GM19193 (cell line): Measurements from ENCODE around the gene FAM163A.

Experiments used
- POLR2A ChIP-seq: IDR thresholded peaks from 4 replicates; pipeline ENCODE4 v1.6.1; 2011; ENCODE audit not compliant: insufficient read depth, insufficient read length; ENCODE audit errors: extremely low read depth

FAM163A gene

DNA sequence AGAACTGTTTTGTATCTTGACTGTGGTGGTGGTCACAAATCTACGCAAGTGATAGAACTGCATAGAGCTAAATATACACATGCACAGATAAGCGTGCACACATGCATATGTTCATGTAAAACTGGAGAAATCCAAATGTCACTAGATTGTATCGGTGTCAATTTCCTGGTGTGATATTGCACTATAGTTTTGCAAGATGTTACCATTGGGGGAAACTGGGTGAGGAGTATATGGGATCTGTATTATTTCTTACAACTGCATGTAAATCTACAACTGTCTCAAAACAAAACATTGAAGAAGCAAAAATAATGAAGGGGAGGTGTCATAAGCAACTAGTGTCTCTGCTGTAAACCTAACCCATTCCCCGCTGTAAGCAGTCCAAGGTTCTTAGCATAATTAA, 30.2 kb downstream of the FAM163A start:
- no peak for TF ChIP-seq POLR2A

DNA sequence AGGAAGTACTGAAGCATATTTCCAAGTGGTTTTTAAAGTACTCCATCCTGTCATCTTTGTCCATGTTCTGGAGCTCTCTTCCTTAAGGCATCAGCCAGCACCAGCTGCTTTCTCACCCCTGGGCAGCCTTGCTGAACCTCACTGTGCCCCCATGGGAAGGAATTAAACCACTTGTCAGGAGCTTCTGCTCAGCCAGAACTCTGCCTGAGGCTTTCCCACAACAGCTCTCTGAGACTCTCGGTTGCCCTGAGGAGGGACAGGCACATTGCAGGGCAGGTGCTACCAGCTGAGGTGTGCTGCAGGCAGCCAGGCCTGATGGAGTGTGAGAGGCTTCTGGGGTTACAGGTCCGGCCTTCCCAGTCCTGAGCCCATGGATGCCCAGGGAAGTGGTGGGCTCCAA, 30.9 kb downstream of the FAM163A start:
- no peak for TF ChIP-seq POLR2A

DNA sequence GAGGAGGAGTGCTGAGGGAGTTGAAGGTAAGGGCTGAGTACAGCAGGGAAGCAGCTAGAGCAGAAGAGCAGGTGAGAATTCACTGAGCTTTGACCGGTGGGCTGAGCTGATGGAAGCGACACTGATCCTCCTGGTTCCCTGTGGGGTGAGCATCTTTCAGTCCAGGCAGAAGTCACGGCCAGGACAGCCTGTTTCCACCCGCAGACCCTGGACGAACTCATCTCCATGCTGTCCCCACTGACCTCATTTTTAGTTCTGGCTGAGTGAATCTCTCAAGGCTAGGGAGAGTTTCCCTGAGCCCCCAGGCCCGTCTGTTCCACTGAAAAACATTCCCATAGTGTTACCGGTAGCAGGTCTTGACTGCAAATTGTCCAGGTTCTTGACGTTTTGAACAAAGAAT, 31.5 kb downstream of the FAM163A start:
- no peak for TF ChIP-seq POLR2A

DNA sequence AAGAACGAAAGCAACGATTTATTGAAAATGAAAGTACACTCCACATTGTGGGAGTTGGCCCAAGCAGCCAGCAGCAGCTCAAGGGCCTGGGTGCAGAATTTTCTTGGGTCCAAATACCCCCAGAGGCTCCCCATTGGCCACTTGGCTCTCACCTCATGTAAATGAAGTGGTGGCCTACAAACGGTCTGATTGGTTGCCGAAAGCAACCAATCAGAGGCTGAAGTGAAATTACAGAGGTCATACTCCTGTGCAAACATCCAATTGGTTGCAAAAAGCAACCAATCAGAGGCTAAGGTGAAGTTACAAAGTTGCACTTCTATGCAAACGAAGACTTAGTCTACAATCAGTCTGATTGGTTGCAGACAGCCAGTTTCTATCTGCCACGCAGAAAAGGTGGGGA, 31.9 kb downstream of the FAM163A start:
- no peak for TF ChIP-seq POLR2A

DNA sequence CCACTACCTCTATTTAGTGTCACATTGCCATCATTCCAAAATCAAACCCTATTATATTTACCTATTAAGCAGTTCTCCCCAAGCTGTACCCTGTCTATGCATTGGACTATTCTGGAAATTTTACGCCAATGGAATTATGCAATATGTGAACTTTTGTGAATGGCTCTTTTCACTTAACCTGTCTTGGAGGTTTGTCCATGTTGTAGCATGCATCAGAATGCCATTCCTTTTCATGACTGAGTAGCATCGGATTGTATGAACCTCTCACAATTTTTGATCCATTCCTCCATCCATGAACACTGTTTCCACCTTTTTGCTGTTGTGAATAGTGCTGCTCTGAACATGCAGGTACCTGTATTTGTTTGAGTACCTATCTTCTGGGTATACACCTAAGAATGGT, 33.7 kb downstream of the FAM163A start:
- no peak for TF ChIP-seq POLR2A

DNA sequence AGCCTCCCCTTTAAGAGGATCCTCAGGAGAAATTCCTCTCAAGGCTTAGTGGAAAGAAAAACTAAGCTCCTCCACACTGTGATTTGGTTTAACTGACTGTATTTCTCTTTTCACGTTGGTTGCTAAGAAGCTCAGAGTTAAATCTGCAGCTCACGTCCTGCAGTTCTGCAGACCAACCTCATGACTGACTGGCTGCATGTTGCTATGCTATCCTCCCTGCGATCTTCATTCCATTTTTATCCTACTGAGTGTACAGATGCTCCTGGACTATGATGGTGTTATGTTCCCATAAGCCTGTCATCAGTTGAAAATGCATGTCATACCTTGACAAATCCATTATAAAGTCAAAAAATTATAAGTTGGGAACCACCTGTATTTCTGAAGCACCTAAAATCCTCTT, 34.6 kb downstream of the FAM163A start:
- TF ChIP-seq POLR2A = no peak

DNA sequence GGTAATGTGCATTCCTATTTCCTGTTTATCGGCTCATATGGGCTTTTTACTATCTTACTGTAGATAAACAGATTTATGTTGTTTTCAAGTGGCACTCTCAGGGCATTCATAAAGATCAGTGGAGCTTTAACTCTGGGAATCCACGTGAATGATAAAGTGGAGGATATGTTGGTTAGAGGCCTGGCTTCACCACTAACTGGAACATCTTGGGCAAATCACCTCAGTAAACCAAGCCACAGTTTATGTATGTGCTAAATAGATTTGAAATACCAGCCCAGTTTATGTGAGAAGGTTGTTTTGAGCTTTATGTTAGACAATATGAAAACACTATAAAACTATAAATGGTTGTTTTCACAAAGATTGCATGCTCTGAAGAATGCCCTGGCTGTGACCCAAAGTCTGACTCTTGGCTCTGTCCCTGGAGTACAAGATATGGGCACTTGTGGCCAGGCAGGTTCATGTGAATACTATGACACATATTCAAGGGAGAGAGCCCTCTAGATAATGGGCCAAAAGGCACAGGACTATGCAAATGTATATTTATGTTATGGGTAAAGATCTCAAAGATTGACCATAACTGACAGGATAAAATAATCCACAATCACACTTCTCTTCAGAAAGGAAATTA, 36.7 kb downstream of the FAM163A start:
- no peak for TF ChIP-seq POLR2A

DNA sequence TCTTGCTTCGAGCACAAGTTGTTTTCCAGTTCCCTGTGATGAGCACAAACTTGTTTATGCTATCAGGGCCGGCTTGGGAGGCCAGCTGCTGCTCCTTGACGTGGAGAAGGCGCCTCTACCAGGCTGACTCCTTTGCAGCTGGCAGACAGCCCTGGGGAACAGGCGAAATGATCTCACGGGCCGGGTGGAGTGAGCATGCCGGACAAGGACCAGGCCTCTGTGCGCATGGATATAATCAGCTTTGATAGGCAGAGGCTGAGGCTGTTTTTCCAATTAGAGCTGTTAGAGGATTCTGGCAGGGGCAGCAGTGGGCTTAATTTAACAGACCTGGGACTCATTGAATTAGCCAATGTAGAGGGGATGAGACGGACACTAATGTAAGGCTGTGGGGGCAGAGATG, 38.9 kb downstream of the FAM163A start:
- no peak for TF ChIP-seq POLR2A

DNA sequence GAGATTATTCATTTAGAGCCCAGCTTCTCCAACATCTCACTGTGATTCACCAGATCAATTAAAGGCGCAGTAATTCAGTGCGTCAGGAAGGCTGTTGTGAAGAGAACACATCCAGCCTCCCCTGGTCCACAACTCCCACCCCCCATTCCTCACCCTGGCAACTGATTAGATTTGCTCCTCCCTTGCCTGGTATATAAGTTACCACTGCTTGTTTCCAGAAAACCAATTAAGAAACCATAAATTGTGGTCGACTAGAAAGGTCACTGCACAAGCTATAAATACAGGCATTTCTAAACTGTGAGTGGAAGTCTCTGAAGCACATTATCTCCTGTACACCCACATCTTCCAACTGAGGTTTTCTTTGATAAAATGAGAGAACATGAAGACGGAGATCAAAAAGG, 41.9 kb downstream of the FAM163A start:
- no peak for TF ChIP-seq POLR2A

DNA sequence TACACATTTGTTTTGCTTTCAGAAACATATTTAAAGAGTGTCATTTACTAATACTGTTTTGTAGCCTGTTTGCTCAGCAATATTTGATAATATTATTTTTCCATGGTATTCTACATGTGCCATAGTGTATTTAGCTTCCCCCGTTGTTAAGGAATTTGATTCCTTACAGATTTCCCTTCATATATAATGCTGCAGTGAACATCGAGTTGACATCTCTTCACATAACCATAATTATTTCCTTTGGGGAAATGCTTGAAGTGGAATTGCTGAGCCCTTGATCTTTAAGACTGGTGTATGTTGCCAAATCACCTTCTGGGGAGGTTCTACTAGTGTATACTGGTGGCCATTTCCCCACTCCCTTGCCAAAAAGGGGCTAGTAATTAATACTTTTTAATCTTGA, 42.6 kb downstream of the FAM163A start:
- no peak for TF ChIP-seq POLR2A

DNA sequence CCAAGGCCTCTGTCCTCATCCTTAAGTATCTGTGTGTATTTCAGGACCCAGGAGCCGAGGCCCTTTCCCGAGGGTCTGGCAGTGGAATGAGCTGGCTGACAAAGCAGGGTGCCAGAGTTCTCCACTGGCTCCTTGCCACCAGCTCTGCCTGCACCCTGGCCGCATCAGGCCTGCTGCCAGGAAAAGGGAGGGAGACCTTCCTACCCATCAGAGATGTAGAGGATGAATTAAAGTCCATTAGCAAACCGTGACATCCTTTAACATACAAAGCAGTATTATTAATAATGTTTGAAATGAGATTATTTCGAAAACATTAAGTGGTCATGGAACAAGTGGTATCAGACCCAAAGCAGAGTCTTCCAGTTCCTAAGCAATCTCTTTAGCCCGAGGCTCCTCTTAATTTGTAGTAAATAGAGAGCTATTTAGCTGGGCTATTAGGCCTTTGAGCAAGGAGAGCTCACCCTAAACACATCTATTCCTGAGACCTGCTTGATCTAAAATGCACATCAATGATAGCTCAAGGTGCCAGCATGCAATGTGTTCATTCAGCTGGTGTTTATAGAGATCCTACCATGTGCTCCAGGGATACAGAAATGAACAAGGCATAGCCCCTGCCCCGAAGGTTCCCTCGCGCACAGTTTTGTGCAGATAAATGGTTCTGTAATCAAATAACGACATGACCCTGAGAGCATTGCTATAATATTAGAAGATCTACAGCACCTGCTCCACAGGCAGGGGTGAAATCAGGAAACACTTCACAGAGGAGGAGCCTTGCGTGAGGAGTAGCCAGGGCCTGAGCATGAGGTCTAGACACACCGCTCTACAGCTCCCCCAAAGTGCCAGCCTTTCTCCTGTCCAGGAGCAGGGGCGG, 44.0 kb downstream of the FAM163A start:
- no peak for TF ChIP-seq POLR2A

DNA sequence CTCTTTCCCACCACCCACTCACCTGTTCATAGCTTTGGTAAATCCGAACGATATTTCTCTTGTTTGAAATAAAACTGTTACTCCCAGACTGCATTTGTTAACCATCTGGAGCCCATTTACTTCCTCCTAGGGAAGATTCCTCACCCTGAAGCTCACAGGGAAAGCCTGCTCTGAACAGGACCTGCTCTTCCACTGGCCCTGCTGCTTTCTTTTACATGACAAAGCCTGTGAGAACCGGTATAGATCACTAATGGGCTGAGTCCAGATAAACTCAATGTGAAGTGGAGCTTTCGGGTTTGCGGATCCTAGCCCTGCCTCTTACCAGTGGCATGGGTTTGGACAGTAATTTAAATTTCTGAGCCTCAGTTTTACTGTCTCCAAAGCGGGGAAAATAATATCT, 45.2 kb downstream of the FAM163A start:
- TF ChIP-seq POLR2A = no peak

DNA sequence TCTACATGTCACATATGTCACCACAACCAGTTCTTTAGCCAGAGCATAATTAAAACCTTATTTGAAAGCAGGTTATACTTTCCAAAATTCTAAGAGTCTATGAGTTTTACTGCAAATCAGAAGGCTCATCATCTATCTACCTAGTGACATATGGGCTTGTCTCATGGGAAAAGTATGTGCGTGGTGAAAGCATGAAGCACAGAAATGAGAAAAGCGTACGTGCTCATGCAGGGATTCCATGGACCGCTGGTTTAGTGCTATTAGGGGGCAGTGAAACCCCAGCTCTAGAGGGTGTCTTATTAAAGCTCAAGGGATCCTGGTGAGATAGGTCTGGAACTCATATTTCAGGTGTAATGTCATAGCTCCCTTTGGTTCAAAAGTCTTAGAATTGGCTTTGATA, 50.2 kb downstream of the FAM163A start:
- TF ChIP-seq POLR2A = no peak

DNA sequence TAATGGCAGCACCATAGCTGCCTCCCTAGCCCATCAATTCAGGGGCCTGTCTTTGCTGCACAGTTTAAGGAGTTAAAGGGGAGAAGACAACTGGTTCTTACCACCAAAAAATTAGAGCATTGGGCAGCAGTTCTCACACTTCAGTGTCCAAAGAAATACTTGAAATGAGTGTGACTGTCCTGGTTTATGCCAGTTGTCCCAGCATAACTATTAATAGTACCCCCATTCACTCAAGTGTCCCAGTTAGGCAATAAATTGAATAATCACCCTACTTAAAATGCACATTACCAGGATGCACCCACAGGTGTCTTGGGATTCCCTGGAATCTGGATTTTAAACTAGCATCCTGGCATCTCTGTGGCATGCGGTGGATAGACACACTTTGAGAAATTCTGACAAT, 51.1 kb downstream of the FAM163A start:
- TF ChIP-seq POLR2A = no peak

DNA sequence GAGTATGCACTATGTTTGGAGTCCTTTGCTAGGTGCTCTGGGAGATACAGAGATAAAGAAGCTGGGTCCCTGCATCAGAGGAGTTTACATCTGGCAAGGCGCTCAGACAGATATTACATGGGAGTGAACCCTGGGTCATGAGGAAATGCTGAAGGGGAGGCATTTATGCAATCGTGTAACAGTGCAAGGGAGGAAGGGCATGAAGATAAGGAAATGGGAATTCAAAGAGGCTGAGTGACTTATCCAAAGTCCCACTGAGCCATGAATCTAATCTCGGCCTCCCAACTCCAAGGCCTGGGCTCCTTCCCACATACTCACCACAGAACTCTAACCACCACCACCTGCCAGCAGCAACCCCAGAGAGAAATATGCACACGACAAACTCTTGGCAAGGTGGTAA, 51.6 kb downstream of the FAM163A start:
- TF ChIP-seq POLR2A = no peak

DNA sequence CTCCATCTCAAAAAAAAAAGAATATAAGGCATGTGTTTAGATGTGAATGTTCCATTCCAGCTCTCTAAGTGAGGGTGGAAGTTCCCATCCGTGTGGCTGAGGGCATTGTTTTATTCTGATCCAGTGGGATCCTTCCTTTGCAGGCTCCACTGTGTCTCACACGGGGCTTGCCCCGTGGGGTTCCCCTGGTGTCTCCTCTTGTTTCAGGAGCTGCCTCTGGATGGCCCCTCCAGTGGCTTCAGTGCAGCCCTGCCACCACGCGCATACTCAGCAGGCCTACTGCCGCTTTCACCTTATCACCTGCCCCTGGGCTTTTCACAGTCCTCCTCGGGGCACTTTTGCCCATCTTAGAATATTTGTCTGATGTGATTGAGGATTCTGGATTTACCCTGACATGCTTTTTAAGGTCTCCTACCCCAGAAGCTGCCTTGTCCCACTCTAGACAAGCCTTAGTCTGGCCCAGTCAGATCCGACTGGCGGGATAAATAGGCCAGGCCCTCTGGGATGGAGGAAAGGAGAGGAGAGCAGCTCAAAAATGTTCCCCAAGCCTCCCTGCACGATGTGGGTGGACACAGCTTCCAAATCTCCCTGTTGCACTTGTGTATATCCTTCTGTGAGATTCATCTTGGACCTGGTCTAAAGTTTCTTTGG, 55.2 kb downstream of the FAM163A start:
- TF ChIP-seq POLR2A = no peak

DNA sequence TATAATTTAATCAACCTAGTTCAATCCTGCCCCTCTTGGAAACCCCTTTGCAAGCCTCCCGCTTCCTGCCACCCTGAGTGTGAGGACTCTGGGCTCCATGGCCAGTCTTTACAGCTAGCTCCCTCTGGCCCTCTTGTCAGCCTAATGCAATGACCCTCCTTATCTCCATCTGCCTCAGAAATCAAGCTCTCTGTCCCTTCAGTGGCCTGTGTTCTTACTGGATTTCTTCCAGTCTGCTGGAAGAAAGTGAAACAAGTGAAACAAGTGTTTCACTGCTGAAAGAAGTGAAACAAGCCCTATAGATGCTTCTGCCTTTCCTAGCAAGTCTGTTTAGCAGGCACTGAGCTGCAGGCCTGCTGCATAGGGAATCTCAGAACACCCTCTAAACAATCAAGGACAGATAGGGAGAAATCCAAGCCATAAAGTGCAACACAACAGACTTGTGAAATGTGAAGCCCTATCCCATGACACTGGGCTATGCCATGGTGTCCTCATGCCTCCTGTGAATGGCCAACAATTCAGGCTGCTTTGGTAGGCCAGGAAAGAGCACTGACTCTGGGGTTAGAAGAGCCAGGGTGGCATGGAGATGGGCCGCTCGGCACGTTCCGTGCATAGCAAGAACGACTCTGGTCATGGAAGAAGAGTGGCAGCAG, 55.9 kb downstream of the FAM163A start:
- TF ChIP-seq POLR2A = no peak
